H1 (cell line): ENCODE data around the gene CXXC5. TPM values are rescaled to one million over a fixed set of nuclear protein-coding genes. Genes with fewer than 3 reads are reported as not detected.

Experiments
- CTCF ChIA-PET: fragments of 300-600 bp; sonication (Branson Sonifier 250); formaldehyde crosslinking; loops from one replicate; lab custom pipeline; 2021; ENCODE audit not compliant: partially characterized antibody; lab: Charles Lee
- POLR2A ChIA-PET: fragments of 300-600 bp; sonication (Branson Sonifier 250); formaldehyde crosslinking; loops from one replicate; lab custom pipeline; 2021; ENCODE audit warnings: inconsistent platforms; ENCODE audit not compliant: partially characterized antibody; lab: Charles Lee
- DNase-seq, 2 experiments: peaks; one replicate each; pipeline versions ENCODE4 v3.0.0 to v3.0.0-alpha.2; 2010 to 2022; ENCODE audit warnings: low spot score in 2 of 2, low read depth in 1 of 2, mixed read lengths in 1 of 2
- FAIRE-seq: peaks from 2 replicates; lab custom pipeline; 2011; peaks lifted over from hg19 to GRCh38; lab: Jason Lieb, UNC
- H2AFZ ChIP-seq: 2 replicates; pipeline ENCODE4 v1.8.1; 2012; ENCODE audit warnings: low read length, inconsistent platforms
- H2AK5ac ChIP-seq: 2 replicates; pipeline ENCODE4 v1.6.1; 2013; ENCODE audit warnings: low read depth, low read length
- H2BK120ac ChIP-seq: replicated peaks from 2 replicates; pipeline ENCODE3; 2013; ENCODE audit warnings: low read depth, low read length, inconsistent platforms
- H2BK12ac ChIP-seq: 2 replicates; pipeline ENCODE4 v1.6.1; 2013; ENCODE audit warnings: low read depth, low read length
- H2BK15ac ChIP-seq: 2 replicates; pipeline ENCODE4 v1.6.1; 2013; ENCODE audit warnings: low read length
- H2BK20ac ChIP-seq: 2 replicates; pipeline ENCODE4 v1.6.1; 2013; ENCODE audit warnings: low read length
- H2BK5ac ChIP-seq: 2 replicates; pipeline ENCODE4 v1.6.1; 2013; ENCODE audit warnings: low read depth, low read length
- H3K14ac ChIP-seq: 2 replicates; pipeline ENCODE4 v1.6.1; 2013; ENCODE audit warnings: inconsistent platforms; ENCODE audit not compliant: insufficient read length
- H3K18ac ChIP-seq: 2 replicates; pipeline ENCODE4 v1.6.1; 2013; ENCODE audit warnings: low read length; ENCODE audit errors: extremely low read depth
- H3K23ac ChIP-seq: 2 replicates; pipeline ENCODE4 v1.6.1; 2013; ENCODE audit warnings: inconsistent platforms; ENCODE audit not compliant: insufficient read length
- H3K23me2 ChIP-seq: 2 replicates; pipeline ENCODE4 v1.6.1; 2013; ENCODE audit warnings: low read depth, low read length
- H3K27ac ChIP-seq: 2 replicates; pipeline ENCODE4 v1.6.1; 2011; ENCODE audit warnings: low read depth, low read length, inconsistent platforms
- H3K27me3 ChIP-seq, 4 experiments: replicated peaks in 1 of 4; 1 replicate in 1 of 4; 2 replicates in 3 of 4; pipeline versions ENCODE4 v1.6.1 to v1.8.1; 2011 to 2013; ENCODE audit warnings: low read length in 3 of 4, mild to moderate bottlenecking in 3 of 4, inconsistent platforms in 2 of 4, mixed read lengths in 2 of 4, moderate library complexity in 1 of 4; ENCODE audit not compliant: control insufficient read depth in 3 of 4, insufficient read depth in 3 of 4; ENCODE audit errors: extremely low read depth in 1 of 4
- H3K36me3 ChIP-seq, 4 experiments: 2 replicates each; pipeline versions ENCODE4 v1.6.1 to v1.8.1; 2011 to 2013; ENCODE audit warnings: mild to moderate bottlenecking in 4 of 4, low read length in 3 of 4, moderate library complexity in 2 of 4, control low read depth in 1 of 4, inconsistent platforms in 1 of 4; ENCODE audit not compliant: insufficient read depth in 4 of 4, control insufficient read depth in 2 of 4
- H3K4ac ChIP-seq: replicated peaks from 2 replicates; pipeline ENCODE3; 2013; ENCODE audit warnings: low read length, low read depth, mixed read lengths, inconsistent platforms; ENCODE audit not compliant: insufficient read length
- H3K4me1 ChIP-seq, 4 experiments: replicated peaks in 1 of 4; 1 replicate in 1 of 4; 2 replicates in 3 of 4; pipeline versions ENCODE4 v1.6.1 to v1.8.1; 2011 to 2013; ENCODE audit warnings: low read length in 3 of 4, inconsistent platforms in 2 of 4, mixed read lengths in 1 of 4; ENCODE audit not compliant: insufficient read depth in 4 of 4, control insufficient read depth in 3 of 4
- H3K4me2 ChIP-seq, 2 experiments: 2 replicates each; pipeline versions ENCODE4 v1.6.1 to v1.8.1; 2011 to 2013; ENCODE audit warnings: low read depth in 2 of 2, low read length in 2 of 2, control low read depth in 1 of 2, inconsistent platforms in 1 of 2, mild to moderate bottlenecking in 1 of 2; ENCODE audit not compliant: insufficient read depth in 1 of 2
- H3K4me3 ChIP-seq, 4 experiments: fragments of 200-600, 300-600 bp in 1 of 4; sonication (generic), shearing (Covaris generic), sonication (Bioruptor Twin) in 1 of 4; 2 replicates each; pipeline versions ENCODE4 v1.5.1 to v1.8.1; 2011 to 2016; ENCODE audit warnings: low read length in 4 of 4, low read depth in 3 of 4, control low read depth in 2 of 4, inconsistent platforms in 2 of 4, mild to moderate bottlenecking in 2 of 4, mixed read lengths in 1 of 4, moderate library complexity in 1 of 4; ENCODE audit not compliant: insufficient read depth in 2 of 4; ENCODE audit errors: extremely low read depth in 1 of 4
- H3K56ac ChIP-seq: replicated peaks from 2 replicates; pipeline ENCODE3; 2013; ENCODE audit warnings: low read depth, mild to moderate bottlenecking, mixed read lengths, low read length, inconsistent platforms; ENCODE audit not compliant: insufficient read length
- H3K79me1 ChIP-seq: 2 replicates; pipeline ENCODE4 v1.6.1; 2013; ENCODE audit warnings: low read depth, low read length, control low read depth
- H3K79me2 ChIP-seq, 2 experiments: 2 replicates each; pipeline versions ENCODE4 v1.6.1 to v1.8.1; 2012 to 2013; ENCODE audit warnings: low read length in 2 of 2, mild to moderate bottlenecking in 2 of 2, inconsistent platforms in 1 of 2; ENCODE audit not compliant: insufficient read depth in 2 of 2, control insufficient read depth in 1 of 2
- H3K9ac ChIP-seq, 4 experiments: replicated peaks in 1 of 4; 1 replicate in 1 of 4; 2 replicates in 3 of 4; pipeline versions ENCODE4 v1.6.1 to v1.8.1; 2011 to 2013; ENCODE audit warnings: low read depth in 3 of 4, low read length in 3 of 4, control low read depth in 2 of 4, mild to moderate bottlenecking in 2 of 4, moderate library complexity in 2 of 4, inconsistent platforms in 1 of 4; ENCODE audit errors: extremely low read depth in 1 of 4
- H3K9me3 ChIP-seq, 2 experiments: 2 replicates each; pipeline versions ENCODE4 v1.6.1 to v1.8.1; 2012 to 2013; ENCODE audit warnings: mild to moderate bottlenecking in 2 of 2, moderate library complexity in 2 of 2, control low read depth in 1 of 2, inconsistent platforms in 1 of 2, low read depth in 1 of 2, low read length in 1 of 2, mixed read lengths in 1 of 2; ENCODE audit not compliant: insufficient read depth in 2 of 2
- H4K20me1 ChIP-seq, 2 experiments: replicated peaks in 1 of 2; 2 replicates each; pipeline versions ENCODE3 to v1.8.1; 2011 to 2013; ENCODE audit warnings: inconsistent platforms in 2 of 2, low read length in 2 of 2, mild to moderate bottlenecking in 1 of 2; ENCODE audit not compliant: insufficient read depth in 2 of 2, control insufficient read depth in 1 of 2
- H4K5ac ChIP-seq: 2 replicates; pipeline ENCODE4 v1.6.1; 2013; ENCODE audit warnings: low read length, low read depth, mixed read lengths, inconsistent platforms; ENCODE audit not compliant: insufficient read length
- H4K8ac ChIP-seq: 2 replicates; pipeline ENCODE4 v1.8.0; 2013; ENCODE audit warnings: mild to moderate bottlenecking, moderate library complexity, low read length, inconsistent platforms; ENCODE audit not compliant: insufficient read depth; ENCODE audit errors: extremely low read depth
- H4K91ac ChIP-seq: replicated peaks from 2 replicates; pipeline ENCODE3; 2013; ENCODE audit warnings: low read length, mixed read lengths, inconsistent platforms; ENCODE audit not compliant: insufficient read length
- CHD2 ChIP-seq: IDR thresholded peaks from 2 replicates; pipeline ENCODE4 v1.6.1; 2012; ENCODE audit warnings: low read length, improper control_type of control experiment
- CREB1 ChIP-seq: IDR thresholded peaks from 2 replicates; pipeline ENCODE4 v1.6.1; 2012; ENCODE audit warnings: inconsistent platforms
- EP300 ChIP-seq, 2 experiments: IDR thresholded peaks; 1 replicate in 1 of 2; 2 replicates in 1 of 2; pipeline ENCODE4 v1.6.1; 2011 to 2012; ENCODE audit warnings: low read depth in 2 of 2, low read length in 2 of 2, mild to moderate bottlenecking in 2 of 2, borderline replicate concordance in 1 of 2, inconsistent platforms in 1 of 2, moderate library complexity in 1 of 2
- FOSL1 ChIP-seq: IDR thresholded peaks from 2 replicates; pipeline ENCODE4 v1.6.1; 2011; ENCODE audit warnings: mild to moderate bottlenecking, low read depth, low read length, moderate library complexity; ENCODE audit not compliant: insufficient read depth
- POU5F1 ChIP-seq: IDR thresholded peaks from 2 replicates; pipeline ENCODE4 v1.6.1; 2011; ENCODE audit warnings: low read depth, mild to moderate bottlenecking, low read length, moderate library complexity
- RNF2 ChIP-seq: fragments of 200-900, 300-1000 bp; sonication (generic); IDR thresholded peaks from 2 replicates; pipeline ENCODE4 v1.7.1; 2016; ENCODE audit warnings: borderline replicate concordance, low read depth, mild to moderate bottlenecking, antibody characterized with exemption, low read length; ENCODE audit not compliant: poor library complexity, severe bottlenecking; ENCODE audit errors: missing control alignments
- SIRT6 ChIP-seq: IDR thresholded peaks from one replicate; pipeline ENCODE4 v1.7.1; 2012; ENCODE audit warnings: low read length, inconsistent platforms
- TBP ChIP-seq: IDR thresholded peaks from 2 replicates; pipeline ENCODE4 v1.6.1; 2011; ENCODE audit warnings: low read depth, low read length, improper control_type of control experiment
- WGBS, 2 experiments: shearing (Covaris generic) in 1 of 2; methylation state at CpG; one replicate each; pipeline versions ENCODE4 v1.1.6 to v1.1.7; 2013 to 2015; ENCODE audit warnings: low lambda C conversion rate in 2 of 2, mixed read lengths in 2 of 2, inconsistent platforms in 1 of 2, low coverage in 1 of 2, missing lambda C conversion rate in 1 of 2; ENCODE audit not compliant: insufficient replicate concordance in 2 of 2, insufficient coverage in 1 of 2, insufficient read length in 1 of 2; ENCODE audit errors: extremely low coverage in 1 of 2, missing lambda C conversion rate in 1 of 2; 5-methylcytosine and 5-hydroxymethylcytosine counted together
- polyA plus RNA-seq, 7 experiments: library from polyadenylated mRNA; depleted of rRNA in 3 of 7; stranded (reverse) in 5 of 7; unstranded in 2 of 7; fragments of >200 nt in 5 of 7; fragments of 200-250 nt in 2 of 7; gene quantifications; 1 replicate in 5 of 7; 2 replicates in 1 of 7; 4 replicates in 1 of 7; pipeline versions ENCODE4 v1.2.1 to v1.2.3, GENCODE V29; 2011 to 2013; ENCODE audit warnings: missing spikeins in 2 of 7, mixed read lengths in 2 of 7
- total RNA-seq: library from RNA; stranded (reverse); fragmentation: NEBNext Ultra II Directional; extraction: Animal tissue kit (Norgen Biotek cat#: 25700); gene quantifications from 2 replicates; pipeline ENCODE4 v1.2.1, GENCODE V29; 2021

CXXC5 gene
- total and polyA plus RNA-seq, 2 of the 8 experiments (the other 6 are each of a cell fraction or from before 2014, with no cell fraction given): 61.4 to 74.0 TPM

GRCh38 chr5:139680368-139681111, 32.4 kb downstream of the CXXC5 start:
- Histone ChIP-seq H3K23me2 (no peaks in the 10 kb centered on the region), H2BK120ac (no peak overlapping the region), H2AFZ (no peak overlapping the region), H2AK5ac (0 out of 2 replicates have a peak overlapping the region, but pooled peaks have one; percentile 79), H3K4ac (no peak overlapping the region), H3K4me3 (no peak overlapping the region), H3K4me2 (no peak overlapping the region), H4K5ac (no peak overlapping the region), H4K91ac (no peak overlapping the region), H3K79me1 (peaks cover 22% of the 10 kb centered on the region), H3K4me1 (peaks cover 11 to 50% (median 37%) of the 10 kb centered on the region in 4 experiments), H3K27ac (no peak overlapping the region), H3K36me3 (peaks cover 2 to 14% (median 10%) of the 10 kb centered on the region in 4 experiments; a peak in 5 of 8 replicates), H2BK15ac (no peak overlapping the region; the same call in 1 of the 2 replicates), H3K79me2 (peaks cover 0 to 26% of the 10 kb centered on the region in 2 experiments; a peak in 2 of 4 replicates), H4K8ac (peak overlapping the region; percentile 46), H2BK12ac (no peak overlapping the region), H3K9ac (no peak overlapping the region), H3K9me3 (no peaks in the 10 kb centered on the region), H2BK20ac (no peak overlapping the region), H4K20me1 (peaks cover 31 to 47% of the 10 kb centered on the region in 2 experiments), H3K56ac (no peak overlapping the region), H3K23ac (no peak overlapping the region), H3K18ac (no peak overlapping the region), H3K14ac (no peak overlapping the region), H2BK5ac (no peak overlapping the region; the same call in 1 of the 2 replicates)
- CTCF ChIA-PET: interaction anchor here (0.8 to 17.2 kb wide), 3 partner anchors 11 to 42 kb away, joined by 3 to 171 read pairs (median 3); no protein-coding TSS in a partner anchor
- DNase-seq (no peak), FAIRE-seq (no peak)
- WGBS, 2 experiments: 94% methylated on average over 35 of the region's 36 CpGs; no CpG with 5 or more reads in 1 of the 2 experiments
- TF ChIP-seq TBP (no peak), CHD2 (no peak), EP300 (IDR thresholded peaks at IDR 0.05; ENCODE audit: borderline replicate concordance in 1 of 2, low read depth in 2 of 2, low read length in 2 of 2) (no peak), RNF2 (no peak), CREB1 (no peak), FOSL1 (no peak), SIRT6 (no peak), POU5F1 (no peak)
- TF ChIP-seq, all 59 proteins: peak for 0
- POLR2A ChIA-PET: interaction anchor here (0.9 to 5.2 kb wide), 2 partner anchors 12 to 30 kb away, joined by 3 to 20 read pairs; no protein-coding TSS in a partner anchor
- no peaks in the 10 kb centered on the region for H3K27me3 ChIP-seq
